ENCODE results near the gene PXYLP1.
"Not testable (repeated sequence)": the region's sequence is repeated elsewhere in the genome, so short reads cannot be mapped to it uniquely, and the experiment has no call there.

PXYLP1 gene

DNA sequence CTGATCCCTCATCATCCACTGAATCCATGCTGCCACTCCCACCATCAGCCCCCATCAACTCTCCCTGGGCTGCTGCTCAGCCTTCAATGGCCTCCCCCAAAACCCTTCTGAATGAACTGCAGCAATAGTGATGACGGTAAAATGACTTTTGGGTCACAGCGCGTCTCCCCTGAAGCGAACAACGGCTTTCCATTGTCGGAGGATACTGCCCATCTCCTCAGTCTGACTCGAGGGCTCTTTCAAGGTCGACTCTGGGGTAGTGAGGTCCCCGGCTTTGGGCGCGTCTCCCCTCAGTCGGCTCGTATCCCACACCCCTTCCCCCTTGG, 79.5 kb downstream of the PXYLP1 start:
- H3K4me3 ChIP-seq (ENCODE audit: low read length), result peak overlapping the region; percentile 93
- DNase-seq (ENCODE audit: low read depth), result no peak
- TF ChIP-seq, protein P1, sequence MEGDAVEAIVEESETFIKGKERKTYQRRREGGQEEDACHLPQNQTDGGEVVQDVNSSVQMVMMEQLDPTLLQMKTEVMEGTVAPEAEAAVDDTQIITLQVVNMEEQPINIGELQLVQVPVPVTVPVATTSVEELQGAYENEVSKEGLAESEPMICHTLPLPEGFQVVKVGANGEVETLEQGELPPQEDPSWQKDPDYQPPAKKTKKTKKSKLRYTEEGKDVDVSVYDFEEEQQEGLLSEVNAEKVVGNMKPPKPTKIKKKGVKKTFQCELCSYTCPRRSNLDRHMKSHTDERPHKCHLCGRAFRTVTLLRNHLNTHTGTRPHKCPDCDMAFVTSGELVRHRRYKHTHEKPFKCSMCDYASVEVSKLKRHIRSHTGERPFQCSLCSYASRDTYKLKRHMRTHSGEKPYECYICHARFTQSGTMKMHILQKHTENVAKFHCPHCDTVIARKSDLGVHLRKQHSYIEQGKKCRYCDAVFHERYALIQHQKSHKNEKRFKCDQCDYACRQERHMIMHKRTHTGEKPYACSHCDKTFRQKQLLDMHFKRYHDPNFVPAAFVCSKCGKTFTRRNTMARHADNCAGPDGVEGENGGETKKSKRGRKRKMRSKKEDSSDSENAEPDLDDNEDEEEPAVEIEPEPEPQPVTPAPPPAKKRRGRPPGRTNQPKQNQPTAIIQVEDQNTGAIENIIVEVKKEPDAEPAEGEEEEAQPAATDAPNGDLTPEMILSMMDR (IDR thresholded peaks at IDR 0.05; ENCODE audit: insufficient read depth, low read depth, low read length, missing control alignments), result no peak

DNA sequence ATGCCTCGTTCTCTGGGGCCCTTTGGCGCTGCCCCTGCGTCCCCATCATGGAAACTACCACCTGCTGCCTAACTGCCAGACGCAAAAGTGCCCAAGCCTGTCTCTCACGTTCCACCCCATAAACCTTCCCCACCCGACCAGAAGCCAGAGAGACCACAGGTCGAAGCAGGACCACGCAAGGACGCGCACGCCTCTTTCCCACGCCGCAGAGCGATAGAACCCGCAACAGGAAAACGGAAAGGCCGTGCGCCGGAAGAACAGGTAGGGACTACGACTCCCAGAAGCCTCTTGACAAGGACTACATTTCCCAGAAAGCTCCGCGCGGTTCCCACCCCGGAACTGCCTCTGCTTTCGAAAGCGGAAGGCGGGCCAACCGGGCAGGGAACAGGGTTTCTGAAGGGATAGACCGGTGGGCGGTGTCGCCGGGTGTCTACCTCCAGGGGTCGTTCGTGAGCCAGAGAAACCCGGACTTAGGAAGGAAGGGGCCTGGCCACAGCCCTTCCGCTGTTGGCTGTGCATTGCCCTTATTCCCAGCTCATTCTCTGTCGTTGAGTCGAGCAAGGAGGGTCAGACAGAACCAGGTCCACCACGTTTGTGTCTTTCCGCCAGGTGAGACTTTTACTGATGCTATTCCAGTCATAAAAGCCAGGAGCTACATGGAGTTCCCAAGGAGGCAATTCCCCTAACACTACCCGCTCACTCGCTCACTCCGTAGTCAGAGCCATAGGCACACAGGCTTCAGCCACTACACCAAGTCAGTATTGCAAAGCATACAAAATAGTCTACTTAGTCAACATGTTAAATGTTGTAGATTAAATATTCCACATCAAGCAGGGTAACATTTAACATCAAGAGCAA, 80.1 kb downstream of the PXYLP1 start:
- DNase-seq (ENCODE audit: low read depth), result peak; percentile 97
- H3K4me3 ChIP-seq (ENCODE audit: low read length), result peak overlapping the region; percentile 93
- TF ChIP-seq, protein P1 (IDR thresholded peaks at IDR 0.05; ENCODE audit: insufficient read depth, low read depth, low read length, missing control alignments), result peak; percentile 64

DNA sequence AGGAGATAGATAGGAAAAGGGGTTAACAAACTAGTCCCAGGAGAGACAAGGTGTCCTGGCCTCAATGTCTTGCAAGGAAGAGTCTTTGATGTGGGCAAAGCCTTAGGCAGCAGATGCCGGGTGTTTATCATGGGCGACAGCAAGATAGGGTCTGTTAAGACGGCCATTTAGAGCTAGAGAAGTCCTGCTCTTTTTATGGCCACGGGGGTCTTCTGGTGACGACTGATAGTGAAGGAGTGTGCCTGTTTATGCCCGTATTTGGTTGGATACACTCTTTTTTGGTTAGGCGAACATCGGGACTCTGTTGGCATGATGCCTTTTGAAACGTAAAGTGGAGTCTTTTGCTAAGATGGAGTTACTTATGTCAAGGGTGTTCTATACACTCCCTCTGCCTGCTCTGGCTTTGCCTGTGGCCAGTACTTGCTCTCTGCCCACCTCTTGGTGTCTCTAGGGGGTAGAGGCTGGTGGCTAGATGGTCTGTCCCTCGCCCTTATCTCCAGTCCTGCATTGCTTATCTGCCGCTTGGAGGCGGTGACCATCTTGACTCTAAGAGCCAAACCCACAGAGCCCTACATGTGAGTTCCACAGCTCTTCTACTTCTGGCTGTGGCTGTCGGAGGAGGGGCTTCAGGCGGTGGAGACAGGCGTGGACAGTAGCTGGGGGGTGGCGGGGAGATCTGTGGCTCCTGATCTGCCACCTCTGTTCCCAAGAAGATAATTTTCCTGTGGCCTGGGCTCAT, 80.9 kb downstream of the PXYLP1 start:
- no peak for DNase-seq (ENCODE audit: low read depth)
- peak overlapping the region; percentile 93 for H3K4me3 ChIP-seq (ENCODE audit: low read length)
- TF ChIP-seq, protein P1 (IDR thresholded peaks at IDR 0.05; ENCODE audit: insufficient read depth, low read depth, low read length, missing control alignments), result no peak

DNA sequence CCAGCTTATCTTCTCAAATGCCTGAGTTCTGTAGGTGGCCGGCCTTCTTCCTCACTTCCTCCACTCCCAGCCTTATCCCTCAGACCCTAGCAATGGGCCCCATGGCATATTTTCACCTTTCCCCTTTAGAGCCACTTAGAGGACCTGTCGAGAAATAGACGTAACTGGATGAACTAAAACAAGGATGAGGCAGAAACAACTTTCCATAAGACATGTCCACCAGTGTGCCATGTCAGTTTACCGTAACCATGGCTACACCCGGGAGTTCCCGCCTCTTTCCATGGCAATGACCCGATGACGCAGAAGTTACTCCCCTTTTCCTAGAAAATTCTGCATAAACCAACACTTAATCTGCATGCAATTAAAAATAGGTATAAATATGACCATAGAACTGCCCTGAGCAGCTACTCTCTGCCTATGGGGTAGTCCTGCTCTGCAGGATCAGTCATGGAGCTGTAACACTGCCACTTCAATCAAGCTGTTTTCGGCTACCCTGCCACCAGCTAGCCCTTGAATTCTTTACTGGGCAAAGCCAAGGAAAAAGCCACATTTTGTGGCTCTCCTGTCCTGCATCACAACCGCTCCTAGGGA, 81.6 kb downstream of the PXYLP1 start:
- DNase-seq (ENCODE audit: low read depth), result no peak
- TF ChIP-seq, protein P1 (IDR thresholded peaks at IDR 0.05; ENCODE audit: insufficient read depth, low read depth, low read length, missing control alignments), result no peak
- no peak overlapping the region for H3K4me3 ChIP-seq (ENCODE audit: low read length)

DNA sequence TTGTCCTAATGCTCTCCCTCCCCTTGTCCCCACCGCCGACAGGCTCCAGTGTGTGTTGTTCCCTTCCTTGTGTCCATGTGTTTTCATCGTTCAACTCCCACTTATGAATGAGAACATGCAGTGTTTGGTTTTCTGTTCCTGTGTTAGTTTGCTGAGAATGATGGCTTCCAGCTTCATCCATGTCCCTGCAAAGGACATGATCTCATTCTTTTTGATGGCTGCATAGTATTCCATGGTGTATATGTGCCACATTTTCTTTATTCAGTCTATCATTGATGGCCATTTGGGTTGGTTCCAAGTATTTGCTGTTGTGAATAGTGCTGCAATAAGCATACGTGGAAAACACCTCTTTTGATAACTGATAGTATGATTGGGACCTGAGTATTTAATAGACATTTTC, 82.8 kb downstream of the PXYLP1 start:
- not testable (repeated sequence) for DNase-seq (ENCODE audit: low read depth); H3K4me3 ChIP-seq (ENCODE audit: low read length)

DNA sequence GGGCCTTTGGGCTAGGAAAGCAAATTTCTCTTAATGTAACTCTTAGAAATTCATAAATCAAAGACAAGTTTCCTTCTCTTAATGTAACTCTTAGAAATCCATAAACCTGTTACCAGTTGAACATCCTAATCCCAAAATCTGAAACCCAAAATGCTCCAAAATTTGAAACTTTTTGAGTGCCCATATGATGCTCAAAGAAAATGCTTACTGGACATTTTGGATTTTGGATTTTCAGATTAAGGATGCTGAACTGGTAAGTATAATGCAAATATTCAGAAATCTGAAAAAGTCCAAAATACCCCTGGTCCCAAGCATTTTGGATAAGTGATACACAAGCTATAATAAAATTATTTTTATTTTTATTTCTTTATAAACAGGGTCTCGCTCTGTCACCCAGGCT, 85.2 kb downstream of the PXYLP1 start:
- no peak for DNase-seq (ENCODE audit: low read depth)
- TF ChIP-seq, protein P1 (IDR thresholded peaks at IDR 0.05; ENCODE audit: insufficient read depth, low read depth, low read length, missing control alignments), result no peak
- no peak overlapping the region for H3K4me3 ChIP-seq (ENCODE audit: low read length)

DNA sequence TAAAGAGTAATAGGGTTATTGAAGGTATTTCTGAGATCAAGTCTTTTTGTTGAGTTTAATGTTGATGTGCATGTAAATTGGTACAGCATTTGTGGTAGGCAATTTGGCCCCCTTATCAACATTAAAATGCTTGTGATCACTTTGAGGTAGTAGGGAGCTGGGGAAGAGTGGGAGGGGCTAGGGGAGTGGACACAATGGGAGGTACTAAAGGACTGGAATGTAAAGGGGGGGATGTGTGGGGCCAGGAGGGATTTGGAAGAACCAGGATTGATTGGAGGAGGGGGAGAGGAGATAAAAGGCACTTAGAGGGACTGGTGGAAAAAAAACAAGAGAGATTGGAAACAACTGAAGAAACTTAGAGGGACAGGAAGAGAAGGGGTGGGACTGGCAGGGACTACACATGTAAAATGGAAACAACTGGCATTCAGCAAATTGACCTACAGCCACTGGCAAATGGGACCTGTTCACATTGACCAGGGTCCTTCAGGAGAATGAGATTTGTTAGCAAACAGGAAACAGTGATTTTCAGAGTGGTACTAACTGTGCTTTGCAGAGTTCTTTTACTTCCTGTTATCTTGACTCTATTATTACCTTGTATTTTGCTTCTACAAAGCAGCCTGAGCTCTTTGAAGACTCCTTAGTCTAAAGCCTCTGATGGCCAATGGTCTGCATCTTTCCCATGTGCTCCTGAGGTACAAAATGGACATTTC, 88.9 kb downstream of the PXYLP1 start:
- TF ChIP-seq, protein P1 (IDR thresholded peaks at IDR 0.05; ENCODE audit: insufficient read depth, low read depth, low read length, missing control alignments), result no peak
- no peak for DNase-seq (ENCODE audit: low read depth)
- H3K4me3 ChIP-seq (ENCODE audit: low read length), result no peak overlapping the region
